Psoas muscle (tissue), 8 donors: ENCODE measurements around the gene AGAP2. TPM values are rescaled to one million over a fixed set of nuclear protein-coding genes. Genes with fewer than 3 reads are reported as not detected.

Experiments used
- ATAC-seq, 4 donors: fragments of 200-7000 bp; cut with Tn5 transposase; one replicate each; pipeline ENCODE4 v1.9.1; 2020; ENCODE audit warnings: moderate library complexity in 3 of 4, mild to moderate bottlenecking in 2 of 4
- DNase-seq, 2 donors: peaks; one replicate each; pipeline ENCODE4 v3.0.0-alpha.2; 2020
- H3K27ac ChIP-seq: fragments of 200-600 bp; one replicate; pipeline ENCODE4 v1.8.0; 2022
- H3K27me3 ChIP-seq, 3 donors: fragments of 200-600 bp in 1 of 3; one replicate each; pipeline versions ENCODE4 v1.6.1 to v1.8.0; 2013 to 2022; ENCODE audit warnings: low read length in 2 of 3, mild to moderate bottlenecking in 2 of 3, moderate library complexity in 1 of 3; ENCODE audit not compliant: insufficient read depth in 3 of 3
- H3K36me3 ChIP-seq, 2 donors: fragments of 200-600 bp in 1 of 2; one replicate each; pipeline versions ENCODE4 v1.6.1 to v1.8.0; 2013 to 2022; ENCODE audit warnings: low read depth in 1 of 2, mild to moderate bottlenecking in 1 of 2, moderate library complexity in 1 of 2; ENCODE audit not compliant: insufficient read depth in 1 of 2
- H3K4me1 ChIP-seq: fragments of 200-600 bp; one replicate; pipeline ENCODE4 v1.8.0; 2022
- H3K4me3 ChIP-seq: fragments of 200-600 bp; one replicate; pipeline ENCODE4 v1.8.0; 2022; ENCODE audit warnings: mild to moderate bottlenecking
- H3K9me3 ChIP-seq: fragments of 200-600 bp; one replicate; pipeline ENCODE4 v1.8.0; 2022
- CTCF ChIP-seq: fragments of 200-600 bp; IDR thresholded peaks from one replicate; pipeline ENCODE4 v1.8.0; 2022; ENCODE audit warnings: antibody characterized with exemption
- WGBS, 3 donors: extraction: QIAGEN DNeasy Blood & Tissue Kit; methylation state at CpG; one replicate each; pipeline versions ENCODE4 v1.1.6 to v1.1.7; 2013; 5-methylcytosine and 5-hydroxymethylcytosine counted together
- intact Hi-C, 2 donors: fragments of 100-400 bp; cut with DNase I; formaldehyde crosslinking; loops; one replicate each; pipeline versions ENCODE4 v1.11.0 to v1.14.2; 2022
- polyA plus RNA-seq, 3 donors: library from polyadenylated mRNA; stranded (reverse); fragments of 200-250 nt; gene quantifications; one replicate each; pipeline ENCODE4 v1.2.3, GENCODE V29; 2013
- total RNA-seq, 4 donors: library from RNA; stranded (reverse); fragmentation: NEBNext Ultra II Directional in 2 of 4; extraction: Animal tissue kit (Norgen Biotek cat#: 25700) in 2 of 4; gene quantifications; one replicate each; pipeline versions ENCODE4 v1.2.1 to v1.2.4, GENCODE V29; 2021 to 2023
- donor health status: healthy with polysubstance abuse.
- donor health status: DM: no; HTN: no; CAD: no; lungs with moderate emphysema.
- donor health status: Bipolar disorder and iron deficiency.
- donor health status: healthy.
- donor health status: DM: yes; HTN: yes; CAD: no.
- donor health status: DM: no; HTN: no; CAD: no.
- donor health status: DM: no; HTN: no; CAD: no.
- donor health status: DM: yes; HTN: yes; CAD: no.

The AGAP2 gene
- total and polyA plus RNA-seq, 7 donors: 2.5 to 9.6 (median 3.9) TPM

GRCh38 chr12:57697076-57697475 is 41.5 kb downstream of the AGAP2 start:
- 97 to 100% (median 100%) methylated on average over 1 of the region's 1 CpG for WGBS, 3 donors
- DNase-seq (no peak), ATAC-seq (no peak)
- TF ChIP-seq CTCF: no peak
- Histone ChIP-seq H3K9me3 (no peaks in the 10 kb centered on the region), H3K36me3 (peaks cover 14 to 58% of the 10 kb centered on the region in 2 donors), H3K27me3 (no peaks in the 10 kb centered on the region), H3K4me3 (no peak overlapping the region), H3K4me1 (peaks cover 10% of the 10 kb centered on the region), H3K27ac (no peak overlapping the region)
- intact Hi-C loops: no loop called here

GRCh38 chr12:57695770-57696432 is 42.6 kb downstream of the AGAP2 start:
- intact Hi-C loops: no loop called here
- peaks cover 10% of the 10 kb centered on the region for H3K4me1 ChIP-seq
- TF ChIP-seq CTCF: no peak
- no peak overlapping the region for H3K27ac ChIP-seq
- no peak overlapping the region for H3K4me3 ChIP-seq
- ATAC-seq (no peak), DNase-seq (no peak)
- H3K36me3 ChIP-seq: peaks cover 14 to 47% of the 10 kb centered on the region in 2 donors
- no peaks in the 10 kb centered on the region for H3K9me3 ChIP-seq
- no peaks in the 10 kb centered on the region for H3K27me3 ChIP-seq
- WGBS, 3 donors: 92 to 96% (median 94%) methylated on average over 11 of the region's 11 CpGs

GRCh38 chr12:57694459-57695019 is 44.0 kb downstream of the AGAP2 start:
- WGBS, 3 donors: 0 to 1% (median 1%) methylated on average over 15 of the region's 15 CpGs
- intact Hi-C loops: loop anchor here in 1 of 2 donors (5.0 kb wide), 1 partner anchor 147 kb away; the partner anchor contains the start of gene DCTN2
- Histone ChIP-seq H3K36me3 (peaks cover 14 to 38% of the 10 kb centered on the region in 2 donors), H3K4me3 (peak overlapping the region; percentile 89), H3K27ac (peak overlapping the region; percentile 88), H3K9me3 (no peaks in the 10 kb centered on the region), H3K4me1 (peaks cover 10% of the 10 kb centered on the region), H3K27me3 (peaks cover 0 to 6% (median 0%) of the 10 kb centered on the region in 3 donors)
- ATAC-seq: peak in 1 of 4 donors; percentile 2
- TF ChIP-seq CTCF: no peak
- DNase-seq: no peak

- peak; percentile 91 to 95 for DNase-seq
- TF ChIP-seq CTCF: peak; percentile 80
- Histone ChIP-seq H3K27me3 (peaks cover 0 to 6% (median 0%) of the 10 kb centered on the region in 3 donors), H3K9me3 (no peaks in the 10 kb centered on the region), H3K27ac (peak within 1 kb of the TSS; percentile 88), H3K4me1 (peaks cover 10% of the 10 kb centered on the region), H3K4me3 (peak within 1 kb of the TSS; percentile 89), H3K36me3 (peaks cover 14 to 34% of the 10 kb centered on the region in 2 donors)
- intact Hi-C loops: loop anchor here in 1 of 2 donors (5.0 kb wide), 1 partner anchor 147 kb away; the partner anchor contains the start of gene DCTN2
- ATAC-seq: peak; percentile 98 to 99 (median 98)
- 0% methylated on average over 45 of the region's 45 CpGs for WGBS, 3 donors
Measured at GRCh38 chr12:57693659-57694458, 44.7 kb downstream of the AGAP2 start, which contains the start of gene OS9. TSS of gene OS9 (plus strand) at chr12:57694132. CDS start at chr12:57694162, 30 bp downstream.
